ENCODE data around the gene CLNK.

- no peak for TF ChIP-seq POLR2AphosphoS5 (IDR thresholded peaks at IDR 0.05; ENCODE audit: insufficient read depth in 1 of 2, low read depth in 1 of 2)
- TF ChIP-seq CTCF (IDR thresholded peaks at IDR 0.05), result no peak
- no peak for TF ChIP-seq POLR2A (IDR thresholded peaks at IDR 0.05)
Measured at GRCh38 chr4:10666616-10667015, 18.0 kb downstream of the CLNK start.
